ENCODE results near the gene EXOC3L2.
A peak's percentile ranks its signal among the peaks of the same experiment; 100 is the strongest.
"Not testable (repeated sequence)": the region's sequence is repeated elsewhere in the genome, so short reads cannot be mapped to it uniquely, and the experiment has no call there.

Gene EXOC3L2

DNA sequence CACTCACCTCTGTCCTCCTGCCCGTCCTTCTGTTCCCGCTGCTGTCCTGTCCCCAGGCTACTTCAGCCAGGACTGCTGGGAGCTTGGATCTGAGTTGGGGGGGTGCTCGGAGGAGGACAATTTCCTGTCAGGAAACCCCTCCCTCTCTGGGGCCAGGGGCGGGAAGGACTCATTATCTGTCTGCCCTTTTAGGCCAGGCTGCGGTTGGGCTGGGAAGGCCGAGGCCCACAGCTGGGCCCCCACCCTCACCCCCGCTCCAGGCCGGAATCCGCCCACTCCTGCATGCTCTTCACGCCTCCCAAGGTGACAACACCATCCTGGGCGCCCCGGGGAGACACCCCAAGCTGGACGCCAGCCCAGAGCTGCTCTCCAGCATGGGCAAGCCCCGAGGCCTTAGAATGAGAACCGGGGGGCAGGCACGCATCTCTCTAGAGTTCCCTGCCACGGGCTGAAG, at the start of gene EXOC3L2:
EXOC3L2 (minus strand) TSS at position 74 of the 454 bp plus-strand sequence. CDS start 6,362 bp downstream, outside the sequence.
- no peak for DNase-seq

DNA sequence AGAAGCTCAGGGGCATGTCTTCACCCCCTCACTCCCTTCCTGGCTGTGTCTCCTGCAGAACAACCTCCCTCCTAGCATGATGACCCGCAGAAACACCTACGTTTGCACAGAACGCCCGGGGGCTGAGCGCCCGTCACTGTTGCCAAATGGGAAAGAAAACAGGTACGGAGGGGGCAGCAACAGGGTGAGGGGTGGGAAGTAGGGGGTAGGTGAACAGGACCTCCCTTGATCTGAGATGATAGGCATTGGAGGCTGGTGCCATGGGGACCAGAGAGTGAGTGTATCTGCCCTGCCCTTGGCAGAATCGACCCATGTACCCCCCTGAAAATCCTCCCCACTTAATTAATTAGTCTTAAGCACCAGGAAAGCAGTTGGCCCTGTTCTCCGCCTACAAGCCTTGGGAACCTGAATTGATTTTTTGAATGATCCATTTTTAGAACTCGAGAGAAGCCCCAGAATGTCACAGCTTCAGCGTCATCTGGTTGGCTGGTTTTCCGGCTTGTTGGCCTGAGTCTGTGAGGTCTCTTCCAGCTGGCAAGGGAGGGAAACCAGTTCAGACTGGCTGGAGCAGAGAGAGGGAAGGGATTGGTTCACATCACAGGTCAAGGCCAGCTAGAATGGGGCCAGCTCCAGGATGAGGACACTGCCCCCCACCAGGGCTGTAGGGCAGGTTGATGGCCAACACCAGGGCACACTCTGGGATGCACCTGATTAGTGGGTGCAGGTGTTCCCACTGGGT, 49.3 kb upstream of the EXOC3L2 start:
- DNase-seq: no peak

- no peak for DNase-seq
These were observed 48.5 kb upstream of the EXOC3L2 start for GRCh38 chr19:45293682-45294081.

GRCh38 chr19:45291834-45292233, 46.6 kb upstream of the EXOC3L2 start:
- no peak for DNase-seq

DNA sequence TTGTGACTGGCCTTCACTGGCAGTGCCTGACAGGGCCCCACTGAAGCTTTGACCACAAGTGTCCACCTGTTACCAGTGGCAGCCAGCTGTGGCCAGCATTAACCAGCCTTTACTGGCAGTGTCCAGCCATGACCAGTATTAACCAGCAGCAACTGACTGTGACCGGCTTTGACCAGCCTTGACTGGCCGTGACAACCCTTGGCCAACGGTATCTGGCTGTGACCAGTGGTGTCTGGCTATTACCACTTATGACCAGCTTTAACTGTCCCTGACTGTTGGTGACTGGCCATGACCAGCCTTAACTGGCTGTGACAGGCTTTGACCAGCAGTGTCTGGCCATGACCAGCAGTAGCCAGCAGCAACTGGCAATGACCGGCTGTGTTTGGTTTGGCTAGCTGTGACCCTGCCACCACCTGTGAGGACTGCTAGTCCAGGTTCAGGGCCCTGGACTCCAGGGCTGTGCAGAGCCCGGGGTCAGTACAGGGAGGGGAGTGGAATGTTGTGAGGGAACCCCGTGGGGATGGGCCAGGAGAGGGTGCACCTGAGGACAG, 45.2 kb upstream of the EXOC3L2 start:
- DNase-seq: no peak

DNA sequence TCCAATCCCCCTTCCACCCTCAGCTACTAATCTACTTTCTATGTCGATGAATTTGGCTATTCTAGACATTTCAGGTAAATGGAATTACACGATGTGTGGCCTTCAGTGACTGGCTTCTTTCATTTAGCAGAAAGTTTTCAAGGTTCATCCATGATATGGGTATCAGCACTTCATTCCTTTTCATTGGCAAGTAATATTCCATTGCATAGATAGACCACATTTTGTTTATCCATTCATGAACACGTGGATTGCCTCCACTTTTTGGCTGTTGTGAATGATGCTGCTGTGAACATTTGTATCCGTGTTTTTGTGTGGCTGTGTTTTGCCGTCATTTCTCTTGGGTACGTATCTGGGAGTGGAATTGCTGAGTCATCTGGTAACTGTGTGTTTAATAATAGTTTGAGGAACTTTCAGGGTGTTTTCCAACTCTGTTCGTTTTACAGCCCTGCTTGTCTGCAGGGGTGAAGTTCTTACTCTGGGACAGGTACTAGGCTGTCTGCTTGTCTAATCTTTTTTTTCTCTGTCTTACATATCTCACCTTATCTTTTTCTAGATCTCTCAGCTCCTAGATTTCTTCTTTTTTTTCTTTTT, 38.3 kb upstream of the EXOC3L2 start:
- DNase-seq: no peak

DNA sequence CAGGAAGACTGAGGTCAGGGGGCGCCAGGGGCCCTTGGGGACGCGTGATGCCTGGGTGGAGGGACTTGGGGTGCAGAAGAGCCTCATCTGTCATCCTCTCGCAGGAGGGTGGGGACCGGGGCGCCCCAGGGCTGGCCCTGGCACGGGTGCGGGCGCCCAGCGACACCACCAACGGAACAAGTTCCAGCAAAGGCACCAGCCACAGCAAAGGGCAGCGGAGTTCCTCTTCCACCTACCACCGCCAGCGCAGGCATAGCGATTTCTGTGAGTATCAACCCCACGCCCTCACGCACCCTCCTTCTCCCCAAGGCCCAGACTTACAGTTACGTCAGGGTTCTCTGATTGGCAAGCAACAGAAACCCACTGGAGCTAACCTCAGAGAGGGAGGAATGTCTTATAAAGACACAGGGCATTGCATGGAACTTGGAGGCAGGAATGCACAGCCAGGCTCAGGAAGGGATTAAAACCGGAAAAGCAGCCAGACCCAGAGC, 35.3 kb upstream of the EXOC3L2 start:
- DNase-seq: no peak

- no peak for DNase-seq
These were observed 34.5 kb upstream of the EXOC3L2 start for GRCh38 chr19:45279587-45280192.

- DNase-seq: no peak
These were observed 32.9 kb upstream of the EXOC3L2 start for GRCh38 chr19:45278087-45278486.

- DNase-seq: peak; percentile 16
These were observed 31.1 kb upstream of the EXOC3L2 start for GRCh38 chr19:45276284-45276687.

DNA sequence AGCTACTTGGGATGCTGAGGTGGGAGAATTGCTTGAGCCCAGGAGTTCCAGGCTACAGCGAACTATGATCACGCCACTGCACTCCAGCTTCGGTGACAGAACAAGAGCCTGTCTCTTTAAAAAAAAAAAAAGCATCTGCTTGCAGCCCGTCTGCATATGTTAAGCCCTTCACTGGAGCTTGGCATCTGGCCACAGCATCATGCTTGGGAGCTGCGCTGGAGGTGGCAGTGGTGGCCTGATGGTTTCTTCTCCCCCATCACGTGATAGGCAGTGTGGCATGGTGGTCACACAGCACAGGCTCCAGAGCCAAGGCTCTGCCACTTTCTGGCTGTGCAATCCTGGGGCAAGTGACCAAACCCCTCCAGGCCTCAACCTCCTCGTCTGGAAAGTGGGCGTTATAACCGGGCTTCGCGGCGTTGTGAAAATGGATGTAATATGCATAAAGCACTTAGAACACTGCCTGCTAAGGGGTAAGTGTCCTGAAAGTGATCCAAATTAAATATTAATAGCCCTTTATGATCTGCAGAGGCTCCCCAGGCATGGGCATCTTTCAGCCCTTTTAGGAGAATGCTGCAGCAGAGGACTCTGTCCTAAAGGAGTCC, 30.3 kb upstream of the EXOC3L2 start:
- no peak for DNase-seq

DNA sequence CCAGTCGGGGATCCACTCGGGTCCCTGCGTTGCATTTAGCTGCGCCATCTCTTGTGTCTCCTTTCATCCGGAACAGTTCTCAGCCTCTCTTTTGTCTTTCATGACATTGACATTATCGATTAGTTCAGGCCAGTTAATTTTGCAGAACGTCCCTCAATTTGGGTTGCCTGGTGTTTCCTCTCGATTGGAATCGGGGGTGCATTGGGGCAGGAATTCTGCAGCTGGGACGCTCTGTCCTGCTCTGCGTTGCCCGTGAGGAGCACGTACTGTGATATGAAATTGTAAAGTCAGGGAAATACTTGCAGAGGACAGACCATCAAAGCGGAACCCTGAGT, 28.3 kb upstream of the EXOC3L2 start:
- DNase-seq: no peak

DNA sequence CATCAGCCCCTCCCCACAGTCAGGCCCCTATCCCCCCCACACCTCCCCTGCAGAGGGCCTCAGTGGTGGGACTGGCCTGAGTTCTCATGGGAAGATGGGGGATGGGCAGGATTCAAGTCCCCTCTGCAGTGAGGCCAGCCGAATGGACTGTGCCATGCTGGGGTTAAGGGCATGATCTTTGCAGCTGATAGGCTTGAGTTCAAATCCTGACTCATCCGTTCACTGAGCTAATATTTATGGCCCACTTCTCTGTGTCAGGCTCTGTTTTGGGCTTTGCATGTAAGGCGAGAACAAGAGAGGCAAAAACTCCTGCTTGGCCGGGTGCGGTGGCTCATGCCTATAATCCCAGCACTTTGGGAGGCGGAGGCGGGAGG, 26.5 kb upstream of the EXOC3L2 start:
- DNase-seq: no peak

DNA sequence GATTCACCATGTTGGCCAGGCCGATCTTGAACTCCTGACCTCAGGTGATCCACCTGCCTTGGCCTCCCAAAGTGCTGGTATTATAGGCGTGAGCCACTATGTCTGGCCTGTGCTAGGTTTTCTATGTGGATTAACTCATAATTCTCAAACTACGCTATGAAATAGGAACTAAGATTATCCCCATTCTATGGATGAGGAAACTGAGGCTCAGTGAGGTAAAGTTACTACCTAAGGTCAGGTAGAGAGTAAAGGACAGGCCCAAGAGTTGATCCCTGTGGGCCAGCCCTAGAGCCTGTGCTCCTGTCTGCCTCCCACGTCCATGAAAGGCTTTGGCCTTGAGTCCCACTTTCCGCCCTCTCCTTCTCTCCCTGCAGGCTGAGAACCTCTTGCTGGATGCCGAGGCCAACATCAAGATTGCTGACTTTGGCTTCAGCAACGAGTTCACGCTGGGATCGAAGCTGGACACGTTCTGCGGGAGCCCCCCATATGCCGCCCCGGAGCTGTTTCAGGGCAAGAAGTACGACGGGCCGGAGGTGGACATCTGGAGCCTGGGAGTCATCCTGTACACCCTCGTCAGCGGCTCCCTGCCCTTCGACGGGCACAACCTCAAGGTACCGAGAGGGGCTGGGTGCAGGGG, 26.0 kb upstream of the EXOC3L2 start:
- DNase-seq: no peak

- DNase-seq: not testable (repeated sequence)
These were observed 24.7 kb upstream of the EXOC3L2 start for GRCh38 chr19:45269939-45270338.

GRCh38 chr19:45267296-45267695, 22.1 kb upstream of the EXOC3L2 start:
- DNase-seq: no peak

- peak; percentile 12 for DNase-seq
These were observed 20.2 kb upstream of the EXOC3L2 start for GRCh38 chr19:45265375-45265774.

GRCh38 chr19:45264781-45265317, 19.6 kb upstream of the EXOC3L2 start:
- no peak for DNase-seq

DNA sequence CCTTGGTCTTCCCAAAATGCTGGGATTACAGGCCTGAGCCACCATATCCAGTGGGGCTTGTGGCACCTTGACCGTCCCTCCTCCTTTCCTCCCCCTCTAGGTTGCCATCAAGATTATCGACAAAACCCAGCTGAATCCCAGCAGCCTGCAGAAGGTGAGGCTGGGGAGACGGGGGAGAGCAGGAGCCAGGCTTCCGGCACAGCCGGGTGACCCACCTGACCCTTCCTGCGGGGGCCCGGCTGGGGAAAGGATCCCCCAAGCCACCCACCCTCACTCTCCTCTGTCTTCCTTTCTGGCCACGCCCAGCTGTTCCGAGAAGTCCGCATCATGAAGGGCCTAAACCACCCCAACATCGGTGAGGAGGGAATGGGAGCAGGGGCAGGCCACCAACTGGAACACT, 17.8 kb upstream of the EXOC3L2 start:
- no peak for DNase-seq

DNA sequence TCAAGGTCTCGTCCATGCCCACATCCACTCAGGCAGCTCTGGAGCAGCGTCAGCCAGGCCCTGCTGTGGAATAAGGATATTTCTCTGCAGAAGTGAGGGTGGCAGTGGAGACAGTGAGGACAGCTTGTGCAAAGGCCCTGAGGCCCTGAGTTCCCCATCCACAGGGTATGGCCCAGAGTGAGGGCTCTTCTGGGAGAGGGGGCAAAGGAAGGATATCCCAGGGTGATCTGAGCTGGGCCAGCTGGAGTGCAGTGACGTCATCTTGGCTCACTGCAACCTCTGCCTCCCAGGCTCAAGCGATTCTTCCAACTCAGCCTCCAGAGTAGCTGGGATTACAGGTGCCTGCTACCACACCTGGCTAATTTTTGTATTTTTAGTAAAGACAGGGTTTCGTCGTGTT, 17.4 kb upstream of the EXOC3L2 start:
- no peak for DNase-seq

- DNase-seq: no peak
These were observed 13.7 kb upstream of the EXOC3L2 start for GRCh38 chr19:45258862-45259261.

DNA sequence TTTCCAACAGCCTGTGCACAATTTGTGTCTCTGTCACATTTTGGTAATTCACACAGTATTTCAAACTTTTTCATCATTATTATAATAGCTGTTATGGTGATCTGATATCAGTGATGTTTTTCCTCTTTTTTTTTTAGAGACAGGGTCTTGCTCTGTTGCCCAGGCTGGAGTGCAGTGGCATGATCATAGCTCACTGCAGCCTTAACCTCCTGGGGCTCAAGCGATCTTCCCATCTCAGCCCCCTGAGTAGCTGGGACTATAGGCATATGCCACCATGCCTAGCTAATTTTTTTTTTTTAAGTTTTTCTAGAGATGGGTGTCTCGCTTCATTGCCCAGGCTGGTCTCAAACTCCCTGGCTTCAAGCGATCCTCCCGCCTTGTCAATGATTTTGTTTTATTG, 11.6 kb upstream of the EXOC3L2 start:
- DNase-seq: no peak

Measured in RPMI8226 (cell line).